HEK293 (cell line): ENCODE data around the gene M6PR.

Experiments
- CTCF ChIA-PET: fragments of 350-600 bp; formaldehyde crosslinking; extraction: SDS; loops from one replicate; lab custom pipeline; 2021; ENCODE audit warnings: antibody characterized with exemption; lab: Yijun Ruan, JAX
- POLR2A ChIA-PET: fragments of 300-600 bp; formaldehyde crosslinking; extraction: SDS; loops from one replicate; lab custom pipeline; 2020; ENCODE audit warnings: antibody characterized with exemption, inconsistent platforms; lab: Yijun Ruan, JAX
- H3K27ac ChIP-seq: fragments of 200-500 bp; sonication (Bioruptor generic); 2 replicates; pipeline ENCODE4 v1.5.1; 2014; ENCODE audit warnings: low read depth, low read length, control low read depth, inconsistent platforms; ENCODE audit errors: extremely low read depth
- H3K36me3 ChIP-seq, 2 experiments: fragments of 200-500 bp in 1 of 2; sonication (Bioruptor generic) in 1 of 2; 1 replicate in 1 of 2; 2 replicates in 1 of 2; pipeline ENCODE4 v1.5.1; 2014 to 2017; ENCODE audit warnings: inconsistent platforms in 2 of 2, low read length in 2 of 2; ENCODE audit not compliant: control insufficient read depth in 2 of 2, insufficient read depth in 1 of 2
- H3K4me1 ChIP-seq: fragments of 200-500 bp; sonication (Bioruptor generic); 2 replicates; pipeline ENCODE4 v1.5.1; 2014; ENCODE audit warnings: mild to moderate bottlenecking, low read length, inconsistent platforms; ENCODE audit not compliant: control insufficient read depth, insufficient read depth
- H3K4me3 ChIP-seq: 2 replicates; pipeline ENCODE4 v1.5.1; 2011; ENCODE audit warnings: low read depth, mild to moderate bottlenecking, control low read depth, low read length, moderate library complexity
- H3K9me3 ChIP-seq: fragments of 200-500 bp; sonication (Bioruptor generic); 2 replicates; pipeline ENCODE4 v1.5.1; 2014; ENCODE audit warnings: low read depth, low read length, inconsistent platforms; ENCODE audit not compliant: control insufficient read depth, insufficient read depth
- KLF16 ChIP-seq: fragments of 450-650 bp; formaldehyde crosslinking; IDR thresholded peaks from 2 replicates; pipeline ENCODE4 v1.5.1; 2017; ENCODE audit warnings: missing biosample characterization, missing genetic modification characterization
- KLF7 ChIP-seq: fragments of 450-650 bp; formaldehyde crosslinking; IDR thresholded peaks from 2 replicates; pipeline ENCODE4 v1.5.1; 2016; ENCODE audit warnings: missing biosample characterization, missing genetic modification characterization, borderline replicate concordance
- KLF9 ChIP-seq: fragments of 450-650 bp; formaldehyde crosslinking; IDR thresholded peaks from 2 replicates; pipeline ENCODE4 v1.5.1; 2016; ENCODE audit warnings: missing biosample characterization, missing genetic modification characterization, low read depth
- OVOL3 ChIP-seq: fragments of 450-650 bp; formaldehyde crosslinking; IDR thresholded peaks from 2 replicates; pipeline ENCODE4 v1.5.1; 2016; ENCODE audit warnings: missing biosample characterization, missing genetic modification characterization
- SP3 ChIP-seq: fragments of 450-650 bp; formaldehyde crosslinking; IDR thresholded peaks from 2 replicates; pipeline ENCODE4 v1.5.1; 2016; ENCODE audit warnings: missing biosample characterization, missing genetic modification characterization
- YY1 ChIP-seq: fragments of 450-650 bp; formaldehyde crosslinking; IDR thresholded peaks from 2 replicates; pipeline ENCODE4 v1.5.1; 2018; ENCODE audit warnings: missing biosample characterization, missing genetic modification characterization
- ZBTB48 ChIP-seq: fragments of 450-650 bp; formaldehyde crosslinking; IDR thresholded peaks from 2 replicates; pipeline ENCODE4 v1.5.1; 2016; ENCODE audit warnings: missing biosample characterization, missing genetic modification characterization
- ZNF169 ChIP-seq: fragments of 450-650 bp; formaldehyde crosslinking; IDR thresholded peaks from 2 replicates; pipeline ENCODE4 v1.5.1; 2016; ENCODE audit warnings: missing biosample characterization, missing genetic modification characterization
- ZNF174 ChIP-seq: fragments of 450-650 bp; formaldehyde crosslinking; IDR thresholded peaks from 2 replicates; pipeline ENCODE4 v1.5.0; 2017; ENCODE audit warnings: missing biosample characterization, mild to moderate bottlenecking, missing genetic modification characterization
- ZNF211 ChIP-seq: fragments of 450-650 bp; formaldehyde crosslinking; IDR thresholded peaks from 2 replicates; pipeline ENCODE4 v1.5.1; 2016; ENCODE audit warnings: low read depth, missing biosample characterization, missing genetic modification characterization
- ZNF23 ChIP-seq: fragments of 450-650 bp; formaldehyde crosslinking; IDR thresholded peaks from 2 replicates; pipeline ENCODE4 v1.5.1; 2016; ENCODE audit warnings: missing biosample characterization, missing genetic modification characterization, borderline replicate concordance
- ZNF239 ChIP-seq: fragments of 450-650 bp; formaldehyde crosslinking; IDR thresholded peaks from 2 replicates; pipeline ENCODE4 v1.5.1; 2016; ENCODE audit warnings: missing biosample characterization, missing genetic modification characterization
- ZNF302 ChIP-seq: fragments of 450-650 bp; formaldehyde crosslinking; IDR thresholded peaks from 2 replicates; pipeline ENCODE4 v1.5.1; 2016; ENCODE audit warnings: missing biosample characterization, missing genetic modification characterization, low read depth
- ZNF350 ChIP-seq: fragments of 450-650 bp; formaldehyde crosslinking; IDR thresholded peaks from 2 replicates; pipeline ENCODE4 v1.5.0; 2017; ENCODE audit warnings: missing biosample characterization, mild to moderate bottlenecking, missing genetic modification characterization
- ZNF391 ChIP-seq: fragments of 450-650 bp; formaldehyde crosslinking; IDR thresholded peaks from 2 replicates; pipeline ENCODE4 v1.5.1; 2016; ENCODE audit warnings: low read depth, missing biosample characterization, missing genetic modification characterization, borderline replicate concordance
- ZNF433 ChIP-seq: fragments of 450-650 bp; formaldehyde crosslinking; IDR thresholded peaks from 2 replicates; pipeline ENCODE4 v1.5.1; 2016; ENCODE audit warnings: missing biosample characterization, missing genetic modification characterization, low read depth
- ZNF529 ChIP-seq: fragments of 450-650 bp; formaldehyde crosslinking; IDR thresholded peaks from 2 replicates; pipeline ENCODE4 v1.5.1; 2017; ENCODE audit warnings: missing genetic modification characterization, missing biosample characterization; ENCODE audit not compliant: insufficient replicate concordance
- ZNF544 ChIP-seq: fragments of 450-650 bp; formaldehyde crosslinking; IDR thresholded peaks from 2 replicates; pipeline ENCODE4 v1.5.0; 2017; ENCODE audit warnings: missing biosample characterization, missing genetic modification characterization
- ZNF558 ChIP-seq: fragments of 450-650 bp; formaldehyde crosslinking; IDR thresholded peaks from 2 replicates; pipeline ENCODE4 v1.5.1; 2016; ENCODE audit warnings: missing biosample characterization, missing genetic modification characterization
- ZNF571 ChIP-seq: fragments of 450-650 bp; formaldehyde crosslinking; IDR thresholded peaks from 2 replicates; pipeline ENCODE4 v1.5.0; 2017; ENCODE audit warnings: missing biosample characterization, missing genetic modification characterization
- ZNF660 ChIP-seq: fragments of 450-650 bp; IDR thresholded peaks from 2 replicates; pipeline ENCODE4 v1.5.1; 2018; ENCODE audit warnings: missing biosample characterization, mild to moderate bottlenecking, missing genetic modification characterization
- TF ChIP-seq, protein P1 (sequence below): fragments of 450-650 bp; formaldehyde crosslinking; IDR thresholded peaks from 2 replicates; pipeline ENCODE4 v1.5.1; 2016; ENCODE audit warnings: missing biosample characterization, missing genetic modification characterization
- TF ChIP-seq, protein P2 (sequence below): fragments of 450-650 bp; IDR thresholded peaks from 2 replicates; pipeline ENCODE4 v1.5.1; 2018; ENCODE audit warnings: missing biosample characterization, mild to moderate bottlenecking, missing genetic modification characterization
- TF ChIP-seq, protein P3 (sequence below): sonication (generic); formaldehyde crosslinking; IDR thresholded peaks from 2 replicates; pipeline ENCODE4 v1.8.1; 2022; ENCODE audit warnings: mild to moderate bottlenecking, moderate library complexity, missing genetic modification reagents
- TF ChIP-seq, protein P4 (sequence below): fragments of 450-650 bp; formaldehyde crosslinking; IDR thresholded peaks from 2 replicates; pipeline ENCODE4 v1.5.1; 2017; ENCODE audit warnings: missing biosample characterization, missing genetic modification characterization

The M6PR gene

DNA sequence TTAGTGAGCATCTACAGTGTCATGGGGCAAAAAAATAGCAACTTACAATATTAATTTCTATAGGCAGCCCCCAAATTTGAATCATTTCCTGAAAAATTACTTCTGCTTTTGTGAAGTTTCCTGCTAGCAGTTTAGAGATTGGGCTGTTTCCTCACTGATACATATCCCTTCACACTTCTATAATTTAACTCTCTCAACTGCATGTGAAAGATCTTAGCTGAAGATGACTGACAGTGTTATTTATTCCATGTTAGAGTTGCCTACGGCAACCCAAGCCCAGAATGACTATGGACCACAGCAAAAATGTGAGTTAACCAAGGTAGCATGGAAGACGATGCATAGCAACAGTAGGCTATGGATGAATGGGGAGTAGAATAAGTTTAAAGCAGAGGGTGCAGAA, 40.0 kb upstream of the M6PR start, which contains the start of gene KLRG1:
TSS of gene KLRG1 (plus strand) at position 134 of the 400 bp plus-strand sequence. CDS start at position 224, 90 bp downstream.
- H3K9me3 ChIP-seq, result no peaks in the 10 kb centered on the region
- TF ChIP-seq ZNF174 (tag by site-specific recombination), result no peak
- TF ChIP-seq, protein P1, sequence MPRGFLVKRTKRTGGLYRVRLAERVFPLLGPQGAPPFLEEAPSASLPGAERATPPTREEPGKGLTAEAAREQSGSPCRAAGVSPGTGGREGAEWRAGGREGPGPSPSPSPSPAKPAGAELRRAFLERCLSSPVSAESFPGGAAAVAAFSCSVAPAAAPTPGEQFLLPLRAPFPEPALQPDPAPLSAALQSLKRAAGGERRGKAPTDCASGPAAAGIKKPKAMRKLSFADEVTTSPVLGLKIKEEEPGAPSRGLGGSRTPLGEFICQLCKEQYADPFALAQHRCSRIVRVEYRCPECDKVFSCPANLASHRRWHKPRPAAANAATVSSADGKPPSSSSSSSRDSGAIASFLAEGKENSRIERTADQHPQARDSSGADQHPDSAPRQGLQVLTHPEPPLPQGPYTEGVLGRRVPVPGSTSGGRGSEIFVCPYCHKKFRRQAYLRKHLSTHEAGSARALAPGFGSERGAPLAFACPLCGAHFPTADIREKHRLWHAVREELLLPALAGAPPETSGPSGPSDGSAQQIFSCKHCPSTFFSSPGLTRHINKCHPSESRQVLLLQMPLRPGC, result no peak
- no peak for TF ChIP-seq YY1 (tag by site-specific recombination)
- TF ChIP-seq, protein P2, sequence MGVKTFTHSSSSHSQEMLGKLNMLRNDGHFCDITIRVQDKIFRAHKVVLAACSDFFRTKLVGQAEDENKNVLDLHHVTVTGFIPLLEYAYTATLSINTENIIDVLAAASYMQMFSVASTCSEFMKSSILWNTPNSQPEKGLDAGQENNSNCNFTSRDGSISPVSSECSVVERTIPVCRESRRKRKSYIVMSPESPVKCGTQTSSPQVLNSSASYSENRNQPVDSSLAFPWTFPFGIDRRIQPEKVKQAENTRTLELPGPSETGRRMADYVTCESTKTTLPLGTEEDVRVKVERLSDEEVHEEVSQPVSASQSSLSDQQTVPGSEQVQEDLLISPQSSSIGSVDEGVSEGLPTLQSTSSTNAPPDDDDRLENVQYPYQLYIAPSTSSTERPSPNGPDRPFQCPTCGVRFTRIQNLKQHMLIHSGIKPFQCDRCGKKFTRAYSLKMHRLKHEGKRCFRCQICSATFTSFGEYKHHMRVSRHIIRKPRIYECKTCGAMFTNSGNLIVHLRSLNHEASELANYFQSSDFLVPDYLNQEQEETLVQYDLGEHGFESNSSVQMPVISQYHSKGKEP, result no peak
- TF ChIP-seq ZNF211 (tag by site-specific recombination), result no peak
- no peak for TF ChIP-seq KLF7
- TF ChIP-seq OVOL3 (tag by site-specific recombination), result no peak
- TF ChIP-seq KLF16 (tag by site-specific recombination), result no peak
- H3K27ac ChIP-seq, result no peak within 1 kb of the TSS
- H3K4me3 ChIP-seq, result no peak within 1 kb of the TSS
- ChIA-PET POLR2A (no interaction called here), CTCF (interaction anchor here (0.8 kb wide), 1 partner anchor 51 kb away, joined by 7 read pairs; no protein-coding TSS in a partner anchor)
- H3K4me1 ChIP-seq, result no peaks in the 10 kb centered on the region
- H3K36me3 ChIP-seq, result no peaks in the 10 kb centered on the region

DNA sequence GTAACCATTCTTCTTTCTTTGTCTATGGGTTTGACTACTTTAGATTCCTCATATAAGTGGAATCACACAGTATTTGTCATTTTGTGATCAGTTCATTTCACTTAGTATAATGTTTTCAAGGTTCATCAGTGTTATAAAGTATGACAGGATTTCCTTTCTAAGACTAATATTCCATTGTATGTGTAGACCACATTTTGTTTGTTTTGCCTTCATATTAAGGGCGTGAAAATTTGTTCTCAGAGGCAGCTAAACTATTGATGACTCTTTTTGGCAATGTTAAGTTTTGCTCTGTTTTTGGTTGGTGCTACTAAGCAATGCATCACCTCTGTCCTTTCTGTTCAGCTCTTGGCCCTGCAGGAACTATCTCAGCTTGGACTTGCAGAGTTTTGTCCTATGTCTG, 38.2 kb upstream of the M6PR start:
- CTCF ChIA-PET, result interaction anchor here (0.5 kb wide), 1 partner anchor 63 kb away, joined by 4 read pairs; no protein-coding TSS in a partner anchor
- Histone ChIP-seq H3K9me3 (no peaks in the 10 kb centered on the region), H3K4me3 (no peak overlapping the region), H3K4me1 (no peaks in the 10 kb centered on the region), H3K36me3 (no peaks in the 10 kb centered on the region), H3K27ac (no peak overlapping the region)
- TF ChIP-seq ZNF571 (tag by site-specific recombination) (no peak), ZNF558 (tag by site-specific recombination) (no peak), ZNF433 (tag by site-specific recombination) (no peak), ZNF302 (tag by site-specific recombination) (no peak), SP3 (tag by site-specific recombination) (no peak), ZNF350 (no peak), ZNF544 (tag by site-specific recombination) (no peak), ZNF23 (tag by site-specific recombination) (no peak), ZNF660 (no peak), ZNF529 (no peak)
- TF ChIP-seq, protein P3, sequence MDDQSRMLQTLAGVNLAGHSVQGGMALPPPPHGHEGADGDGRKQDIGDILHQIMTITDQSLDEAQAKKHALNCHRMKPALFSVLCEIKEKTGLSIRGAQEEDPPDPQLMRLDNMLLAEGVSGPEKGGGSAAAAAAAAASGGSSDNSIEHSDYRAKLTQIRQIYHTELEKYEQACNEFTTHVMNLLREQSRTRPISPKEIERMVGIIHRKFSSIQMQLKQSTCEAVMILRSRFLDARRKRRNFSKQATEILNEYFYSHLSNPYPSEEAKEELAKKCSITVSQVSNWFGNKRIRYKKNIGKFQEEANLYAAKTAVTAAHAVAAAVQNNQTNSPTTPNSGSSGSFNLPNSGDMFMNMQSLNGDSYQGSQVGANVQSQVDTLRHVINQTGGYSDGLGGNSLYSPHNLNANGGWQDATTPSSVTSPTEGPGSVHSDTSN, result no peak
- POLR2A ChIA-PET, result no interaction called here

DNA sequence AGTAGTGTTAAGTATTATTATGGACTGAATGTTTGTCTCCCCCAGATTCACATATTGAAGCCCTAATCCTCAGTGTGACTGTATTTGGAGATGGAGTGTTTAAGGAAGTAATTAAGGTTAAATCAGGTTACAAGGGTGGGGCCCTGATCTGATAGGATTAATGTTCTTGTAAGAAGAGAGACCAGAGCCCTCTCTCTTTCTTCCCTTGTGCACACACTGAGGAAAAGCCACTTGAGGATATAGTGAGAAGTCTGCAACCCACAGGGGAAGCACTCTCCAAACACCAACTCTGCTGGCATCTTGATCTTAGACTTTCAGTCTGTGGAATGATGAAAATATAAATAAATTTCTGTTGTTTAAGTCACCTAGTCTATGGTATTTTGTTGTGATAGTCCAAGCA, 37.7 kb upstream of the M6PR start:
- Histone ChIP-seq H3K4me1 (no peaks in the 10 kb centered on the region), H3K4me3 (no peak overlapping the region), H3K9me3 (no peaks in the 10 kb centered on the region), H3K36me3 (no peaks in the 10 kb centered on the region), H3K27ac (no peak overlapping the region)
- TF ChIP-seq, protein P4, sequence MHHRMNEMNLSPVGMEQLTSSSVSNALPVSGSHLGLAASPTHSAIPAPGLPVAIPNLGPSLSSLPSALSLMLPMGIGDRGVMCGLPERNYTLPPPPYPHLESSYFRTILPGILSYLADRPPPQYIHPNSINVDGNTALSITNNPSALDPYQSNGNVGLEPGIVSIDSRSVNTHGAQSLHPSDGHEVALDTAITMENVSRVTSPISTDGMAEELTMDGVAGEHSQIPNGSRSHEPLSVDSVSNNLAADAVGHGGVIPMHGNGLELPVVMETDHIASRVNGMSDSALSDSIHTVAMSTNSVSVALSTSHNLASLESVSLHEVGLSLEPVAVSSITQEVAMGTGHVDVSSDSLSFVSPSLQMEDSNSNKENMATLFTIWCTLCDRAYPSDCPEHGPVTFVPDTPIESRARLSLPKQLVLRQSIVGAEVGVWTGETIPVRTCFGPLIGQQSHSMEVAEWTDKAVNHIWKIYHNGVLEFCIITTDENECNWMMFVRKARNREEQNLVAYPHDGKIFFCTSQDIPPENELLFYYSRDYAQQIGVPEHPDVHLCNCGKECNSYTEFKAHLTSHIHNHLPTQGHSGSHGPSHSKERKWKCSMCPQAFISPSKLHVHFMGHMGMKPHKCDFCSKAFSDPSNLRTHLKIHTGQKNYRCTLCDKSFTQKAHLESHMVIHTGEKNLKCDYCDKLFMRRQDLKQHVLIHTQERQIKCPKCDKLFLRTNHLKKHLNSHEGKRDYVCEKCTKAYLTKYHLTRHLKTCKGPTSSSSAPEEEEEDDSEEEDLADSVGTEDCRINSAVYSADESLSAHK (tag by site-specific recombination), result no peak
- TF ChIP-seq ZNF391, result no peak
- no peak for TF ChIP-seq ZNF239
- TF ChIP-seq, protein P2, result no peak
- no peak for TF ChIP-seq ZBTB48 (tag by site-specific recombination)
- TF ChIP-seq KLF9 (tag by site-specific recombination), result no peak
- no peak for TF ChIP-seq ZNF169 (tag by site-specific recombination)
- CTCF ChIA-PET, result no interaction called here
- POLR2A ChIA-PET, result no interaction called here
